Activated naive CD8-positive, alpha-beta T cell treated with anti-CD3 and anti-CD28 coated beads, Interleukin-2, amount 10 ng/mL, durations not matched to agents 7 days and 5 days (primary cell): ENCODE results near the gene TNF. TPM values are rescaled to one million over a fixed set of nuclear protein-coding genes. Genes with fewer than 3 reads are reported as not detected.

Experiments
- ATAC-seq: fragments of 150-1000 bp; cut with Tn5 transposase; one replicate; pipeline ENCODE4 v1.10.0; 2021; ENCODE audit warnings: low read depth, moderate library complexity
- POLR2A ChIA-PET: fragments of 350-600 bp; sonication (Branson Sonifier 250); formaldehyde crosslinking; loops from one replicate; lab custom pipeline; 2021; ENCODE audit warnings: antibody characterized with exemption; lab: Charles Lee
- DNase-seq: peaks from one replicate; pipeline ENCODE4 v3.0.0; 2021
- H3K27ac Mint-ChIP-seq: one replicate; pipeline ENCODE4 v1.8.0; 2022; ENCODE audit warnings: mild to moderate bottlenecking, mixed read lengths
- H3K27me3 Mint-ChIP-seq: one replicate; pipeline ENCODE4 v1.8.0; 2022; ENCODE audit warnings: mild to moderate bottlenecking, moderate library complexity, mixed read lengths
- H3K36me3 Mint-ChIP-seq: one replicate; pipeline ENCODE4 v1.8.0; 2021; ENCODE audit warnings: mild to moderate bottlenecking, mixed read lengths
- H3K4me1 Mint-ChIP-seq: one replicate; pipeline ENCODE4 v1.8.0; 2021; ENCODE audit warnings: mixed read lengths
- H3K4me3 Mint-ChIP-seq: one replicate; pipeline ENCODE4 v1.8.0; 2022; ENCODE audit warnings: mild to moderate bottlenecking, moderate library complexity, mixed read lengths
- H3K9me3 Mint-ChIP-seq: one replicate; pipeline ENCODE4 v1.8.0; 2021; ENCODE audit warnings: mixed read lengths
- total RNA-seq, 2 experiments: library from RNA; stranded (reverse); gene quantifications; one replicate each; pipeline ENCODE4 v1.2.3, GENCODE V29; 2021

The TNF gene
- total RNA-seq, 2 experiments from 2014 or later: 18.5 to 18.6 TPM

GRCh38 chr6:31579119-31579505, 3.7 kb downstream of the TNF start:
- H3K27ac Mint-ChIP-seq: peak overlapping the region; percentile 99
- peaks cover 61% of the 10 kb centered on the region for H3K36me3 Mint-ChIP-seq
- no peaks in the 10 kb centered on the region for H3K9me3 Mint-ChIP-seq

GRCh38 chr6:31579546-31580437, 4.4 kb downstream of the TNF start:
- DNase-seq (no peak), ATAC-seq (no peak)
- POLR2A ChIA-PET: interaction anchor here (0.9 to 16.0 kb wide), 11 partner anchors 7 to 235 kb away, joined by 3 to 481 read pairs (median 13); partner anchors contain the start of genes ATP6V1G2, DDX39B, HSPA1A and HSPA1L
- Mint-ChIP-seq H3K4me1 (peaks cover 68% of the 10 kb centered on the region), H3K27ac (peak overlapping the region; percentile 99), H3K27me3 (no peaks in the 10 kb centered on the region), H3K36me3 (peaks cover 61% of the 10 kb centered on the region), H3K4me3 (peak overlapping the region; percentile 97), H3K9me3 (no peaks in the 10 kb centered on the region)

More at GRCh38 chr6:31579119-31579505, 3.7 kb downstream of the TNF start:
- Mint-ChIP-seq H3K4me3 (peak overlapping the region; percentile 97), H3K27me3 (no peaks in the 10 kb centered on the region), H3K4me1 (peaks cover 69% of the 10 kb centered on the region)
- DNase-seq (no peak), ATAC-seq (no peak)
- POLR2A ChIA-PET: interaction anchor here (10.7 to 16.0 kb wide), 3 partner anchors 11 to 21 kb away, joined by 87 to 481 read pairs (median 101); partner anchors contain the start of genes LST1, LTA and NCR3

- Mint-ChIP-seq H3K27me3 (no peaks in the 10 kb centered on the region), H3K27ac (peak overlapping the region; percentile 99), H3K36me3 (peaks cover 61% of the 10 kb centered on the region), H3K9me3 (no peaks in the 10 kb centered on the region), H3K4me1 (peaks cover 67% of the 10 kb centered on the region), H3K4me3 (peak overlapping the region; percentile 97)
- POLR2A ChIA-PET: interaction anchor here (0.9 to 16.0 kb wide), 11 partner anchors 7 to 235 kb away, joined by 3 to 481 read pairs (median 13); partner anchors contain the start of genes ATP6V1G2, DDX39B, HSPA1A and HSPA1L
- ATAC-seq (no peak), DNase-seq (no peak)
These were observed 5.0 kb downstream of the TNF start for GRCh38 chr6:31580438-31580740.

GRCh38 chr6:31580807-31581433, 5.6 kb downstream of the TNF start:
- peaks cover 67% of the 10 kb centered on the region for H3K4me1 Mint-ChIP-seq
- POLR2A ChIA-PET: interaction anchor here (0.9 to 16.0 kb wide), 14 partner anchors 8 to 234 kb away, joined by 3 to 481 read pairs (median 10); partner anchors contain the start of genes ATP6V1G2, CLIC1, DDX39B and HSPA1A
- no peaks in the 10 kb centered on the region for H3K9me3 Mint-ChIP-seq

GRCh38 chr6:31581434-31582229, 6.3 kb downstream of the TNF start:
- peaks cover 48% of the 10 kb centered on the region for H3K36me3 Mint-ChIP-seq
- peak overlapping the region; percentile 99 for H3K27ac Mint-ChIP-seq
- no peaks in the 10 kb centered on the region for H3K27me3 Mint-ChIP-seq
- ATAC-seq (no peak), DNase-seq (no peak)
- peaks cover 67% of the 10 kb centered on the region for H3K4me1 Mint-ChIP-seq
- POLR2A ChIA-PET: interaction anchor here (0.8 to 16.0 kb wide), 19 partner anchors 7 to 967 kb away, joined by 3 to 481 read pairs (median 6); partner anchors contain the start of genes ATP6V1G2, BAG6, CLIC1 and DDX39B
- peak overlapping the region; percentile 97 for H3K4me3 Mint-ChIP-seq
- no peaks in the 10 kb centered on the region for H3K9me3 Mint-ChIP-seq

More at GRCh38 chr6:31580807-31581433, 5.6 kb downstream of the TNF start:
- Mint-ChIP-seq H3K27me3 (no peaks in the 10 kb centered on the region), H3K27ac (peak overlapping the region; percentile 99), H3K4me3 (peak overlapping the region; percentile 97), H3K36me3 (peaks cover 55% of the 10 kb centered on the region)
- DNase-seq (peak; percentile 97), ATAC-seq (peak; percentile 74)

- peaks cover 67% of the 10 kb centered on the region for H3K4me1 Mint-ChIP-seq
- H3K27ac Mint-ChIP-seq: peak within 1 kb of the TSS; percentile 99
- H3K4me3 Mint-ChIP-seq: peak within 1 kb of the TSS; percentile 97
- peak; percentile 67 for DNase-seq
- peak; percentile 28 for ATAC-seq
- H3K27me3 Mint-ChIP-seq: no peaks in the 10 kb centered on the region
- POLR2A ChIA-PET: interaction anchor here (0.8 to 16.0 kb wide), 20 partner anchors 7 to 967 kb away, joined by 3 to 481 read pairs (median 6); partner anchors contain the start of genes ATP6V1G2, BAG6, CLIC1 and DDX39B
- H3K9me3 Mint-ChIP-seq: no peaks in the 10 kb centered on the region
- H3K36me3 Mint-ChIP-seq: peaks cover 44% of the 10 kb centered on the region
These were observed 6.9 kb downstream of the TNF start, which contains the start of gene LTB for GRCh38 chr6:31582230-31582643. Gene LTB (minus strand): TSS chr6:31582424. CDS start chr6:31582417, 7 bp downstream.

GRCh38 chr6:31585491-31585890, 10.1 kb downstream of the TNF start:
- H3K9me3 Mint-ChIP-seq: no peaks in the 10 kb centered on the region
- POLR2A ChIA-PET: interaction anchor here (1.0 to 16.0 kb wide), 8 partner anchors 5 to 44 kb away, joined by 3 to 481 read pairs (median 9); partner anchors contain the start of genes DDX39B, LST1, LTA and LTB
- ATAC-seq (peak; percentile 34), DNase-seq (no peak)
- peaks cover 65% of the 10 kb centered on the region for H3K4me1 Mint-ChIP-seq
- H3K36me3 Mint-ChIP-seq: peaks cover 41% of the 10 kb centered on the region
- H3K27me3 Mint-ChIP-seq: no peaks in the 10 kb centered on the region
- H3K27ac Mint-ChIP-seq: peak overlapping the region; percentile 99
- H3K4me3 Mint-ChIP-seq: peak overlapping the region; percentile 95

- DNase-seq (no peak), ATAC-seq (peak; percentile 5)
- POLR2A ChIA-PET: interaction anchor here (1.0 to 16.0 kb wide), 9 partner anchors 6 to 91 kb away, joined by 3 to 481 read pairs (median 5); partner anchors contain the start of genes DDX39B, LST1, LTB and NCR3
- no peaks in the 10 kb centered on the region for H3K9me3 Mint-ChIP-seq
- H3K4me1 Mint-ChIP-seq: peaks cover 69% of the 10 kb centered on the region
- H3K27me3 Mint-ChIP-seq: no peaks in the 10 kb centered on the region
- H3K36me3 Mint-ChIP-seq: peaks cover 39% of the 10 kb centered on the region
- peak within 1 kb of the TSS; percentile 99 for H3K27ac Mint-ChIP-seq
- H3K4me3 Mint-ChIP-seq: peak within 1 kb of the TSS; percentile 95
These were observed 10.6 kb downstream of the TNF start, which contains the start of gene LST1 for GRCh38 chr6:31586008-31586407. Gene LST1 (plus strand): TSS chr6:31586277. CDS start chr6:31587300, 1,023 bp downstream.

- H3K4me3 Mint-ChIP-seq: peak overlapping the region; percentile 95
These were observed 11.4 kb downstream of the TNF start for GRCh38 chr6:31586599-31587281.

GRCh38 chr6:31587791-31588777, 12.7 kb downstream of the TNF start:
- Mint-ChIP-seq H3K36me3 (peaks cover 26% of the 10 kb centered on the region), H3K9me3 (no peaks in the 10 kb centered on the region), H3K27ac (peak overlapping the region; percentile 99), H3K27me3 (no peaks in the 10 kb centered on the region), H3K4me3 (peak overlapping the region; percentile 95), H3K4me1 (peaks cover 80% of the 10 kb centered on the region)
- POLR2A ChIA-PET: interaction anchor here (0.9 to 16.0 kb wide), 6 partner anchors 4 to 150 kb away, joined by 3 to 481 read pairs (median 4); partner anchors contain the start of genes LST1, LTB, NCR3 and TNF
- DNase-seq (no peak), ATAC-seq (no peak)

More at GRCh38 chr6:31586599-31587281, 11.4 kb downstream of the TNF start:
- POLR2A ChIA-PET: interaction anchor here (0.9 to 16.0 kb wide), 8 partner anchors 6 to 92 kb away, joined by 3 to 481 read pairs (median 4); partner anchors contain the start of genes DDX39B, LST1, LTB and NCR3
- no peaks in the 10 kb centered on the region for H3K9me3 Mint-ChIP-seq
- no peaks in the 10 kb centered on the region for H3K27me3 Mint-ChIP-seq
- ATAC-seq: peak; percentile 37
- peak overlapping the region; percentile 99 for H3K27ac Mint-ChIP-seq
- H3K36me3 Mint-ChIP-seq: peaks cover 35% of the 10 kb centered on the region
- H3K4me1 Mint-ChIP-seq: peaks cover 76% of the 10 kb centered on the region
- peak; percentile 58 for DNase-seq
